SK-N-DZ (cell line): Measurements from ENCODE around the gene DNAH1.

ENCODE experiments used
- DNase-seq: peaks from one replicate; pipeline ENCODE4 v3.0.0-alpha.2; 2015; ENCODE audit warnings: low spot score

The DNAH1 gene

DNA sequence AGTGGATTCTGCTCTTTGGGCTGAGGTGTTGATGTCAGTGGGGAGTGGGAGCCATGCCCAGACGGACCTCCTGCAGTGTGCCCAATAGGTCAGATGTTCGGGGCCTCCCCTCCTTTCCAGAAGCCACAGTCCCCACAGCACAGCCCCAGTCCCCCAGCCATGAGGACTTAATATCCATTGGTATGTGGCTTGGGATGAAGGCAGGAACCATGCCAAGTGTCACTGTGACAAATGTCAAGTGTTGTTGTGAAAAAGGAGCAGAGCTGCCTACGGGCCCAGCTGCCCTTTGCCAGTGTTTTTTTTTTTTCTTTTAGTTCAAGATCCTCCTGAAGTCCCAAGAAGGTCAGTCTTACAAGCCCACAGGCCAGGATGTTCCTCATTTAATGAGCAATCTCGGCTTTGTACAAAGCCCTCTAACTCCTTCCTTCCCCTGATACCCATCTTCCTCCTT is 116.6 kb downstream of the DNAH1 start:
- no peak for DNase-seq

DNA sequence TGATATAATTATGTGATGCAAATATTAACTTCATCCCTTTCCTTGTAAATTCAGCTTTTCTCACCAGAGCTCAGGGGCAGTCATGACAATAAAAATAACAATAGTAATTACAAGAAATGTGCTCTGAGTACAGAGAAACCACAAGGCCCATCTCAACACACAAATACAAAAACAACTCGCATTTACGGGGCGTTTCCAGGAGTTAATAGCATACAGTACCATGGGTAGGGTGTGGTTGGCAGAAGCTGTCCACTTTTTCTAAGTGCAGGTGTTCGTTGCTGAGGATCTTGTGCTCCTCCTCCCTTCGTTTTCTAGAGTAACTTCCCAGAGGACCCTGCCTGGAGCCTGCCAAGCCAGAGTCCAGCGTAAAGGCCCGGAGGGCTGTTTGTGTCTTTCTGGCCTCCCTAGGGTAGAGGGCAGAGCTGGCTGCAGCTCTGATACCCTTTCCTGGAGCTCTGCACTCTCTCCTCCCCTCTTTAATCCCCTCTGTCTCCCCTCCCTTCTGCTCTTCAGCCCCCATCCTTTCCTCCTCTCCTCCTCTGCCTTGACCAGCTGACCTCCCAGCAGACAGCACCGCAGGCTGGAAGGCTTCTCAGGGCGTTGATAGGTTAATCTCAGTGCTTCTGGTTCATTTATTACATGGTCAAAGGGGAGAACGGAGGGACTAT is 117.3 kb downstream of the DNAH1 start:
- no peak for DNase-seq

DNA sequence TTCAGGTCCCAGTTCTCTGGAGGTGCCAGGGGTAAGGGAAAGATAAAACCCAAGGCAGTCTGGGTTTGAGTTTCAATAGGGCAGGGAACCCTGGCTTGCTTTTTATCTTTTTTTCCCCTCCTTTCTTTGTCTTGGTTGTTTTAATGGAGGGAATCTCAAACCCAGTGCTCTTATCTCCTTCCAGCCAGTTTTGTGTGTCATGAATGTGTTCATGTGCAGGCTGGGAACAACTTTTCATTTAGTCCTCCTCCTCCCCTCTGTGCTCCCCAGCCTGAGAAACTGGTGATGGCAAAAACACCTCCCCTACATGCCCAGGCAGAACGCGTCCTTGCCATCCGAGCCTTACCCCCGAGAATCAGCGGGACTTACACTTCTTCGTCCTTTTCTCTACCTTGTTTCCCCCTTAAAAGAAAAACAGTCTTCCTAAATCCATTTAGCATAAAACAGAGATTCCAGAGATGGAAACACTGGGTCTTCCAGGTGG is 117.9 kb downstream of the DNAH1 start:
- DNase-seq: no peak

DNA sequence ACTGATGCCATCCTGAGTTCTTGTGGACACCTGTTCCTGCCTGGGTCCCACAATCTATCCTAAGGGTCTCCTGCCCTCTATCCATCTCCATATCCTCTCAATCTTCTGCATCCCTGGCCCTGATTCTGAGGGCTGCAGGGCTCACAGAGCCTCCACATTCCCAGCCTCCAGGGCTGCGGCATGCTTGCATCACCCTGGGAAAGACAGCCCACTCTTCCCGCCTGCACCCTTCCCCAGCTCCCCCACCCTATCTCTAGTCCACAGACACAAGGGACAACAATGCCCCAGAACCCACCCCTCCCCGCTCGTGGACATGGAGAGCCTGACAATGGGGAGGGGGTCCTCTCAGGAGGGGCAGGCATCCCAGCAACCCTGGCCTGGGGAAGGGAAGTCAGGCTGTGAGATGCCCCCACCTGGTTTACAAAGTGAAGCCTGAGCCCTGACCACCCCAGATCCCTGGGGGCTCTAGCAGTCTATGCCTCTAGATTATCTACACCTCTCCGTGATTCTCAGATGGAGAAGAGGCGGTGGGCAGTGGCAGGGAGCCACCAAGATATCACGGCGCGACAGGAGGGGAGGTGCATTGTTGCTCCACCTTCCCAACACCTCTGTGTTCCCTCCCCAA is 118.5 kb downstream of the DNAH1 start:
- DNase-seq: no peak

DNA sequence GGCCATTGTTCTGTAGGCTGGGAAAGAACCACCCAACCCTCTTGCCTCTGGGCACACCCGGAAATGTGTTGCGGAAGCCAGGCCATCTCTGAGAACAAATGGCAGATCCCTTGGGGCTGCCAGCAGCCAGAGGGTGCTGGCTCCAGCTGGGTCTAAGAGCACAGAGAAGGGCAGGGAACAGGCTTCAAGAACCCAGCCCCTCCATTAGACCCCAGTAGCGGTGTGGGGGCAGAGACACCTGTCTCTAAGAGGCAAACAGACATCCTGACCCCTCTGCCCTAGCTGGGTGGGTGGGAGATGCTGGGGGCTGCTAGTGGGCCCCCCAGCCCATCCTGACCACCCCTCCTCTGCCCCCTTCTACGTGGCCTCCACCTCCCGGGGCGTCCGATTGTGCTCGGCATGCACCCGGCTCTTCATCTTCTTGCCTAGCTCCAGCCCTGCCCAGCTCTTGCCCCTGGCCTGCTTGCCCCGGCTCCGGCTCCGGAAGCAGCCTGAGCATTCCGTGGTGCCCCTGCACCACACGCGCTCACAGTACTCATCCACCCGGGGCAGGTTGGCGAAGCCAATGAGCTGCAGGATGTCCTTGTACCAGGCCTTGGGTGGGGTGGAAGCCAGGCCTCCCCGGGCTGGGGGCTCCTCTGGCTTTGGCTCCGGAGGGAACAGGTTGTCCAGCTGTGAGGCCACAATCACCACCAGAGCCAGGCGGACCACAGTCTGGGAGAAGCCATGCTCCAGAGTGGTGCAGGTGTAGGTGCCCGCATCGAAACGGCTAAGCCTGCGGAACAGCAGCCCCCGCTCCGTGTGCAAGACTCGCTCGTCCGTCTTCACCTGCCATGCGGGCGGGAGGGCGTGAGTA is 119.4 kb downstream of the DNAH1 start:
- no peak for DNase-seq

DNA sequence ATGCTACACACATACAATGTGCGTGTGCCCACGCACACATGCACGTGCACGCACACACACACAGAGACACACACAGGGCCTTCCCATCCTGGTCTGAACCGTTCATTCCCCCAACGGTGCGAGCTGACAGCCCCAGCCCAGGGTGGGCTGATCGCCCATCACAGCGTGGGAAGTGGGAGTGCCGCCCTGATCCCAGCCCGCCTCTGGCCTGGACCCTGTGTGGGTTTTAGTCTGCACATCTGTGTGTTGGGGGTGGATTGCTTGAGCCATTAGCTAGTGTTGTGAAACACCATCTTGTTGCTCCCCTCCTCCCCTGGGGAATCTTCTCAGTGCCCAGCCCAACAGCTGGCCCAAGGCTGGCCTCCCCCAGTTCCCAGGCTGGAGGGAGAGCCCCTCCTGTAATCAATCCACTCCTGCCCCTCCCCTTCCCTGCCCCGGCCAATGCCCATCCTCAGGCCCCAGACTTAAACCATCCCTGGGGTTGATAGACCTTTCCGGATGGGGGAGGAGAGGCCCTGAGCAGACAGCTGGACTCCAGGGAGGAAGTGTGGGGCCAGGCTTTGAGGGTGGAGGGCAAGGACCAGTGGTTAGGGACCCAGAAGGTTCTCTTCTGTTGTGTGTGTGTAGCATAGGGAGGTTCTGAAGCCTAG is 120.5 kb downstream of the DNAH1 start:
- DNase-seq: no peak

DNA sequence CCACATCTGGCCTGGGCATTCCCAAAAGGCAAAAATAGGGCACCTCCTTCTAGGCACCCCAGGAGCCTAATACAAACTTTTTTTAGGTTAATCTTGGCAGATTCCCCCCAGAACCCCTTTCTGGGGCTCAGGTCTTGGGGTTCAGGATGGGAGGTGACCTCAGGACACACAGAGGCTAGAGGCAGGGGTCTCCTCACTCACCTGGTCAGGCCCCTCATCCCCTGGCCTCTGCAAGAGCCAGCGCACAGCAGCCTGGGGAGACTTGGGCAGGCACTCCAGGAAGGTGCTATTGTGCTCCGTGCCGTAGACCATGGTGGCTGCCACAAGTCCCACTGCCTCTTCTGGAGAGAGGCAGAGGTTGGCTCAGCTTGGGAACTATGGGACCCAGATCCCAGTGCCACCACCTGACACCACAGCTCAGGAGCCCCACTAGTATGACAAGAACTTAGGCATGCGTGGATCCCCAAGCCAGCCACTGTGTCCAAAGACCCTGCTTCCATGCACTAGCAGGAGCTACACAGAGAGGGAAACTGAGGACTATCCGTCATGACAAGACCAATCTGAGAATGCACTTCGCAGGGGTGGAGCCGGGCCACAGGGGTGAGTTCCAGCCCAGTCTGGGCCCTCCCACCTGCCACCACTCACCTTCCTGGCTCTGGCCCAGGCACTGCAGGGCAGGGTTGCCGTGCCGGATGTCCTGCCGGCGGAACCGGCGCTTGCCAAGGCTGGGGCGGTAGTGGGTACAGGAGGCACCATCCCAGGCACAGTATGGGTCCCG is 121.4 kb downstream of the DNAH1 start:
- DNase-seq: no peak

DNA sequence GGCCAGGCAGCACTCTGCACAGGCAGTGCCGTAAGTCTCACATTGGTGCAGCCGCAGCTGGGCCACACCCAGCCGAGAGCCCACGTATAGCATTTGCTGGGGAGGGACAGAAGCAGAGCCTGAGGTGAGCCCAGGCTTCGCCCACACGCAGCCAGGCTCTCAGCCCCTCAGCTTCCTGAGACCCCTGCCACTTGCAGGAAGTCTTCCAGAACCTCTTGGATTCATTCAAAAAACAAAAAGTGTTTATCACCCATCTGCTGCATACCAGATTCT is 121.9 kb downstream of the DNAH1 start:
- DNase-seq: no peak

DNA sequence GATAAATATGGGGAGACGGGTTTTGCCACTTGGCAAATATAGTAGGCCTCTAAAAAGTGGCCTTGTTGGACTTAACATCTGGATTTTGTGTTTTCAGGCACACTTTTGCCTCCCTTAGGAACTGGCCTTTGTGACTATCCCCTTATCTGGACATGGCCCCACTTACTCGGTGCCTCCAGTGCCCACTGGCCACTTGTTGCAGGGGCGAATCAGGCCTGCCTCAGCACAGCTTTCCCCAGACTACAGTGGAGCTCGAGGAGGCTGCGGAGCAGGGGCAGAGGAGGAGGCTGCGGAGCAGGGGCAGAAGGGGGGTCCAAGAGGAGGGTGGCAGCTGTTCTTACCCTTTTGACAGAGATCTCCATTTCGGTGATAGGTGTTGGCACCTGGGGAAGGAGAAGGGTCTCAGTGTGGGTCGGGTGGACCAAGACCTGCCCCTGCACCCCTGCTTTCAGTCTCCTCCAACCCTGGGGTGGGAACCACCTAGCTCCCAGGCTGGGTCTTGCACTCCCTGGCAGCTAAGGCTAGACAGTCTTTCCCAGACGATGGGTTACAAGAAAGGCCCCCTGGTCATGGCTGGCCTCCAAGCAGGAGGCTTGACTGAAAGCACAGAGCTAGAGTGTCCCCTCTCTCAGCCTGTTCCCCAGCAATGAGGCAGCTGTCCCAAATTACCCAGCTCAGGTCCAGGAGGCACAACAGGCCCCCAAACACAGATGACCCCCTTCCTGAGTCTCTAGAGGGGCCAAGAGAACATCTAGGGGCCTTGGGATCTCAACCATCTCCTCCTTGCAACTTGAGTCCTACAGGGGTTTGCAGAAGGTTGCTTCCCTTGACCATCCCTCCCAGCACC is 122.7 kb downstream of the DNAH1 start:
- DNase-seq: no peak

DNA sequence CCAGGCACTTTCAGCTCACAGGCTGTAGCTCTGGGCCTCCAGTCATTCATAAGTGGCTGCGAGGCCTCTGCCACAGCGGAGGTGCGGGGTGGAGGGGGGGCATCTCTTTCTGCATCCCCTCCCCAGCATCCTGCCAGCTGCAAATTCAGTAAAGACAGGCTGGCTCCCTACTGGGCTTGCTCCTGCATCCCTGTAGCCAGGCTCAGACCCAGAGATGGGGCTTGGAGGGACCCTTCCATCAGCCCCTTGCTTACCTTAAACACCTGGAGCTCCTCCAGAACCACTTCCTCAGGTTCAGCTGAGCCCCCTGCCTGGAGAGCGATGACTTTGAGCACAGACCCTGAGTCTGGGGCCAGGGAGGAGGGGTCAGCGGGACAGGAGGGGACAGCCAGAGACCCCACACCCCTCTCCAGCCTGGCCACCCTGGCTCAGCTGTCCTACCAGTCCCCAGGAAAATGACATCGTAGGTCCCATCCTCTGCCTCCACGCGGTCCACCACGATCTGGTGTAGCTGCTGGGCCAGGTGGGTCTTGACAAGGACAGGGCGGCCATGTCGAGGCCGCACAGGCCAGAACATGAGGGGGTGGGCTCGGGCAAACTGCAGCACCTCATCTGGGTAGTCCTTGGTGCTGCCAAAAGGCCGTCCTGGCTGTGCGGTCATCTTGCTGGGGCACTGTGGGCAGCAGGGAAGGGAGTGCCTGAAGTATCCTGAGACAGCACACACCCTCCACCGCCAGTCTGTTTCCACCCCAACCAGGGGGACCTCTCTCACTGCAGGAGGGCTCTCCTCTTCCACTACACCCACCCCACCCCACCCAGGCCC is 123.5 kb downstream of the DNAH1 start:
- DNase-seq: no peak

DNA sequence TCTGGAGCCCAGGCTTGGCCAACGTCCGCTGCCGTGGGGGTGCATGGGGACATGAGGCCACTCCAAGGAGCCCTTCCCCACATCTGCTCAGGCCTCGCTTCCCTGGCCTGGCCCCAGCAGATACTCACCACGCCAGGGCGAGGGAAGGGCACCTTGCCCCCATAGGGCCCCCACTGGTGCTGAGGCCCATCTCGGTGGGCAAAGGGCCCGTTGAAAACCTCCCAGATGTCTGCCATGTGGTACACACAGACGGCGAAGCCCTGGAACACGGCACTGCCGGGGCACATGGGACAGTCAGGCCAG is 124.1 kb downstream of the DNAH1 start:
- DNase-seq: no peak

DNA sequence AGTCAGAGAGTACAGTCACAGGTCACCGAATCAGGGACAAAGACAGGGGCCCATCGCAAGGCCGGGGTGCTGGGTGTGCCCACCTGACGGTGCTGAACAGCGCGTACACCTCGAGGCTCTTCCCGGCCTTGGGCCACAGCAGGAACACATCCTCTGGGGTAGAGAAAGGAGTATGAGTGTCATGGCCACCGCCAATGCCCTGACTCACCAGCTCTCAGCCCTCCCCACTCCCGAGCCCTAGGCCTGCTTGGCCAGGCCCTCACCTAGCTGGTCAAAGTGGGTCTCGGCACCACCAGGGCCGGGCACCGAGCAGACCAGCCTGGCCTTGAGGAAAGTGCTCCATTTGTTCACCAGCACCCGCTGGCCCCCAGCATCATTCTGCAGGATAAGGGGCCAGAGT is 124.6 kb downstream of the DNAH1 start:
- no peak for DNase-seq

DNA sequence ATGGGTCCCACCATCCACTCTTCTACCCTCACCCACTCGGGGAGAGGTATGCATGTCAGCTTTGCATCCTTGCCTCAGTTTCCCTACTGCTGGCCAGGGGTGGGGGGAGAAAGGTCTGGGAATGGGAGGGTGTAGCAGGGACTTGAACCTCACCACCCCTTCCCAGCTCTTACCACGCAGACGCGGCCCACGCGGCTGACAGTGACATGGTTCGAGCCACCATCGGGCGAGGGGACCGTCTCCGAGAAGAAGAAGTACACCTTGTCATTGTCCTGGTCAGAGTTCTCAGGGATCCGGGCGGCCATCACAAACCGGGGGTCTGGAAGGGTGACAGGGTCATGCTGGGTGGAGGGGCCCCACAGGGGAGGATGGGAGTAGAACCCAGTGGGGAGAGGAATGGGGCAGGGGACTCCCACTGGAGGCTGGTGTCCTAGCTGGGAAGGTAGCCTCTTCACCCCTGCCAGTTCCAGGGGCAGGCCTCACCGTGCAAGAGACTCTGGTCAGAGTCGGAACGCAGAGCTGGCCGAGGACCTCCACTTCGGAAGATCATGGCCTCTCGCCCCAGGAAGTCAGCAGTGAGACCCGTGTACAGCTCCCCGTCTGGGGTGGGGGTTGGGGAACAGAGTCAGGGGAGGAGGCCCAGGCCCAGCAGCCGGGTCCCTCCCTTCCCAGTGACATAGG is 125.1 kb downstream of the DNAH1 start:
- DNase-seq: no peak

DNA sequence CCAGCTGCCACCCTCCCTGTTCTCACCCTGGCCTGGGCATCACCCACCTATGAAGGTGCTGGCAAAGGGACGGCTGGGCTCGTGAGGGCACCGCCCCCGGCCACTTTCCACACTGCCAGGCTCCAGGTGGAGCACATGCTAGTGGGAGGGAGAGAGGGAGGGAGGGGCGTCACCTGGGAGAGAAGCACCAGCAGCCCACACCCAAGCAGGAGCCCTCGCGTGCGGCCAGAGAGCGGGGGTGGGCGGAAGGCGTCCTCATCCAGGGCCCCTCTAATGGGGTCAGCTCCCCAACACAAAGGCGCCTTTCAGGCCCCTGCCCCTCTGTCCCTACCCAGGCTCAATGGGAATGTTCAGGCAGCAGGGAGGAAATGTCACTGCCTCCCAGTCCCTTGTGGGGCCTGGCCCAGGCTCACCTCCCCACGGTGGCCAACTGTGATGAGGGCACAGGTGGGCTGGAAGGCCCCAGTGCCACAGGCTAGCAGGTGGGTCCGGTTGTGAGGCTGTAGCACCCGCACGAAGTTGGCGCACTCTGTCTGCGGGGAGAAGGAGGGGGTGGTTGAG is 125.7 kb downstream of the DNAH1 start:
- no peak for DNase-seq

DNA sequence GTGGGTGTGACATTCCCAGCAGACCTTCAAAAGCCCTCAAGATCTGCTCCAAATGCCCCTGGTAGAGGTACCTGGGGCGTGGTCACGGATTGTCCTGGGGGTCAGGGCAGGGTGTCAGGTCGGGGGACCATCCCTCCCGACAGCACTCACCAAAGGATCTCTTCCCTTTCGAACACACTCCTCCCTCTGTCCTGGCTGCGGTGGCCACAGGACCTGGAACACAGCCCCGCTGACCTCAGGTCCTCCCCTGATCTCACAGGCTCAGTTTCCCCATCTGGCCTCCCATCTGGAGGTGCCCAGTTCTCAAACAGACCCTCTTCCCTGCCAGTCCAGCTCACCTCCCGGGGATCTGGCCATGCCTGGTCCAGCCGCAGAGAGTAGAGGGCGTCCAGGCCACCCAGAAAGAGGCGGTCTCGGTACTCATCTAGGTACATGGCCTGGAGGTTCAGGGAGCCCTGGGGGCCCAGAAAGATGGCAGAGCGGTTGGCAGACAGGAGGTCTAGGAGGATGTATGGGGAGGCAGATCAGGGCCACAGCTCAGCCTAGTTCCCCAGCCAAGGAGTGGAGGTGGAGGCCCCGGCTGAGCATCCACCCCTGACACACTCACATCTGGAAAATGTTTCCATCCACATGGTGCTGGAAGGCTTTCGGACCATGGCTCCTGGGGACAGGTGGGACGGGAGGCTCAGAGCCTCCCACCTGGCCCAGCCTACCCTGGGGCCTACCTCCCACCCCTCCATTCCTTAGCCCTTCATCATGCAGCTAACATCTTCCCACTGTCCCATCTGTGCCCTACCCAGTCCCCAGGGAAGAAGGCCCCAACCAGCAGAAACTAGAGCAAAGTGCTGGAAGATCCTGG is 126.5 kb downstream of the DNAH1 start:
- no peak for DNase-seq

DNA sequence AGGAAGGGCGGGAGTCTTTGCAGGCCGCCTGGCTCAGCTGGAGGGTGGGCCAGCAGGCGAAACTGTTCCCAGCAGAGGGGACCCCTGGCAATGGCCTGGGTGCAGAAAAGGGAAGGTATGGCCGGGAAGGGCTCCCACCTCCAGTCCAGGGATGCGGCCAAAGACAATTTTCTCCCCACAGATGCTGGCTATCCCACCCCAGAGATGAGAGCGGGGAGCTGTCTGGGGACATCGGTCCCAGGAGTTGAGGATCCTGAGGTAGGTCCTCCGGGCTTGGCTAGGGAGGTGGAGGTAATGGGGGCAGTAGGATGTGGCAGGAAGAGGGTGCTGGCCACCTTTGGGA is 127.1 kb downstream of the DNAH1 start:
- DNase-seq: no peak

DNA sequence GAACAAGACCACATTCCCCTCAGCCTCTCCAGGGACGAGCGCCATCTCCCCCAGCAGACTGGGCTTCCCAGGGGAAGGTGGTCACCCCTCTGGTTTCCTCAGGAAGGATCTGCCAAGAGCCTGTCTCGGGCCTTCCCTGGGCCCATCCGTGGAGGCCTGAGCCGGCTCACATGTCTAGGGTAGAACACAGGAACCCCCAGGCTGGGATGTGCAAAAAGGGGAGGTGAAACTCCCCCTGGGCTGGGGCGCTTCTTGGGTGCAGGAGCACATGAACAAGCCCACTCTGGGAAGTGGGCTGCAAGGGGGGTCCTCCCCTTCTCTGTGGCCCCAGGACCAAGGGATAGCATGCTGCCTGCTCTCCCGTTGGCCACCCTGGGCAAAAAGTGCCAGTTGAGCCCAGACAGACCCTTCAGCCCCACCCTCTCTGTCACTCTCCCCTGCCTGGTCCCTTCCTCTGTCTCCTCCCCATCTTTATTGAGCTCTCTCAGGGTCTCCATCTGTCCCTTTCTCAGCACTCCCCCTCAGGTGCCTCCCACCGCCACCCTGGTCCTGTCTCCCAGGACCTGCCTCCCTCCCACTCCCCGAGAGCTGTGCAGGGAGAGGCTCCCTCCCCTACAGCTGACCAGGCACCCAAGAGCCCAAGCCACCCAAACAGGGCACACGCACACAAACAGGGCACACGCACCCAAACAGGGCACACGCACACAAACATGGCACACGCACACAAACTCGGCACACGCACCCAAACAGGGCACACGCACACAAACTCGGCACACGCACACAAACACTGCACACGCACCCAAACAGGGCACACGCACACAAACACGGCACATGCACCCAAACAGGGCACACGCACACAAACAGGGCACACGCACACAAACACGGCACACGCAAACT is 127.9 kb downstream of the DNAH1 start:
- DNase-seq: no peak
